Stomach smooth muscle (tissue), 2 donors: ENCODE data around the gene EPB41L2.

ENCODE experiments used
- H3K27ac ChIP-seq: one replicate; pipeline ENCODE4 v1.7.0; 2013; ENCODE audit warnings: mild to moderate bottlenecking, low read length, inconsistent platforms
- H3K27me3 ChIP-seq, 2 donors: one replicate each; pipeline ENCODE4 v1.7.0; 2013; ENCODE audit warnings: low read length in 2 of 2; ENCODE audit not compliant: insufficient read depth in 2 of 2, control insufficient read depth in 1 of 2
- H3K36me3 ChIP-seq, 2 donors: one replicate each; pipeline ENCODE4 v1.7.0; 2013; ENCODE audit warnings: low read length in 2 of 2; ENCODE audit not compliant: control insufficient read depth in 2 of 2, insufficient read depth in 2 of 2
- H3K4me1 ChIP-seq: one replicate; pipeline ENCODE4 v1.7.0; 2013; ENCODE audit warnings: low read length; ENCODE audit not compliant: control insufficient read depth, insufficient read depth
- H3K4me3 ChIP-seq, 2 donors: one replicate each; pipeline ENCODE4 v1.7.0; 2013; ENCODE audit warnings: low read length in 2 of 2
- H3K9ac ChIP-seq, 2 donors: one replicate each; pipeline ENCODE4 v1.7.0; 2013; ENCODE audit warnings: low read length in 2 of 2, mild to moderate bottlenecking in 1 of 2
- H3K9me3 ChIP-seq, 2 donors: one replicate each; pipeline ENCODE4 v1.7.0; 2013; ENCODE audit warnings: low read length in 2 of 2; ENCODE audit not compliant: control insufficient read depth in 2 of 2
- donor health status: healthy.
- donor health status: Pancreatic carcinoma.

The EPB41L2 gene

DNA sequence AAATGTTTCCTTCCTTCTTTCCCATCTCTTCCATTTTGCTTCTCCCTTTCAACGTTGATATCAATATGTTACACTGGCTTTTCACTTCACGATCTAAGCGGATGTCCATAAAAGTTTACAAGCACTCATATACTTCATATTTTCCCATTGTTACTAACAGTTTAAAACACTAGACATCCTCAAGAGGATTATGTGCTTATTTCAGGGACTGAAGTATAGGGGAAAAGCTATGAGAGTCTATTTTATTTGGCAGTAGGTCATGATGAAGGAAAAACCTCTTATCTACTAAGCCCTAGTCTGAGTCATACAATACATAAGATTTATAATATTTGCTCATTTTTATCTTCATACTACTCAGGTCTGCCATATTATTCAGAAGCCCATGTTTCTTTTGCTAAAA is 20.6 kb upstream of the EPB41L2 start:
- no peaks in the 10 kb centered on the region for H3K9me3 ChIP-seq
- H3K36me3 ChIP-seq: no peaks in the 10 kb centered on the region
- H3K9ac ChIP-seq: no peak overlapping the region
- H3K4me1 ChIP-seq: no peaks in the 10 kb centered on the region
- H3K27ac ChIP-seq: no peak overlapping the region
- no peaks in the 10 kb centered on the region for H3K27me3 ChIP-seq
- H3K4me3 ChIP-seq: no peak overlapping the region

DNA sequence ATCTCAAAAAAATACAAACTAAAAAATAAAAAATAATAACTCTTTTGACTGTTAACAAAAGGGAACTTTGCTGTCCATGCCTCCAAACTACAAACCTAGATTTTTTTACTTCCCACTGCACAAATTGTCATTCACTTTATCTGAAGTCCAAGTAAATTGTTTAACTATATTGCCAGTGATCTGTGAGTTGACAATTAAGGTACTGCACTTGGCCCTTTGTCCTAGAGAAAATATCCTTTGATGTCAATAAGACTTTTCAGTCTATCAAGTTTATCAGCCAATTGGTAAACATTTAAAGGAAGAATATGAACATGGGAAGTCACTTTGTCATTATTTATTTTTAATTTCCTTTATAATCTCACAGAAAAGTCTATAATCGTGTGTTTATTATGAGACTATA is 19.3 kb upstream of the EPB41L2 start:
- Histone ChIP-seq H3K27ac (no peak overlapping the region), H3K9me3 (no peaks in the 10 kb centered on the region), H3K4me3 (no peak overlapping the region), H3K36me3 (no peaks in the 10 kb centered on the region), H3K9ac (no peak overlapping the region), H3K27me3 (no peaks in the 10 kb centered on the region), H3K4me1 (no peaks in the 10 kb centered on the region)

DNA sequence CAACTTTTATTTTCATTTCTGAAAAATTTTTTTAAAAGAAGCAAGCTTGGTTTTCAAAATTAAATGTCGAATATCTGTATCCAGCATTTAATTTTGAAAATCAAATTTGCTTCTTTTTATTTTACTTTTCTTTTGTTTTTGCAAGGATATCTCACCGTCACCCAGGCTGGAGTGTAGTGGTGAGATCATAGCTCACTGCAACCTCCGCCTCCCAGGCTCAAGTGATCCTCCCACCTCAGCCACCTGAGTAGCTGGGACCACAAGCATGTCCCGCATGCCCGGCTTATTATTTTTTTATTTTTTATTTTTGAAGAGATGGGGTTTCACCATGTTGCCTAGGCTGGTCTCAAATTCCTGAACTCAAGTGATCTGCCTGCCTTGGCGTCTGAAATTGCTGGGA is 17.0 kb upstream of the EPB41L2 start:
- Histone ChIP-seq H3K4me3 (no peak overlapping the region), H3K27me3 (no peaks in the 10 kb centered on the region)

DNA sequence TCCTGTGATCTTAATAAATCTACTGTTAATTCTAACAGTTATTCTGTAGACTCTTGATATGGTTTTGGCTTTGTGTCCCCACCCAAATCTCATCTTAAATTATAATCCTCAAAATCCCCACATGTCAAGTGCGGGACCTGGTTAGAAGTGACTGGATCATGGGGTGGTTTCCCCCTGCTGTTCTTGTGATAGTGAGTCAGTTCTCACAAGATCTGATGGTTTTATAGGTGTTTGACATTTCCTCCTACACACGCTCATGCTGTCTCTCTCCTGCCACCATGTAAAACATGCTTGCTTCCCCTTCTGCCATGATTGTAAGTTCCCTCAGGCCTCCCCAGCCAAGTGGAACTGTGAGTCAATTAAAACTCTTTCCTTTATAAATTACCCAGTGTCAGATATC is 10.5 kb upstream of the EPB41L2 start:
- Histone ChIP-seq H3K4me3 (no peak overlapping the region), H3K27me3 (no peaks in the 10 kb centered on the region), H3K9ac (no peak overlapping the region), H3K27ac (no peak overlapping the region), H3K36me3 (no peaks in the 10 kb centered on the region), H3K4me1 (no peaks in the 10 kb centered on the region), H3K9me3 (no peaks in the 10 kb centered on the region)

More for the DNA sequence above, 17.0 kb upstream of the EPB41L2 start:
- Histone ChIP-seq H3K27ac (no peak overlapping the region), H3K9me3 (no peaks in the 10 kb centered on the region), H3K4me1 (no peaks in the 10 kb centered on the region), H3K36me3 (no peaks in the 10 kb centered on the region), H3K9ac (no peak overlapping the region)

DNA sequence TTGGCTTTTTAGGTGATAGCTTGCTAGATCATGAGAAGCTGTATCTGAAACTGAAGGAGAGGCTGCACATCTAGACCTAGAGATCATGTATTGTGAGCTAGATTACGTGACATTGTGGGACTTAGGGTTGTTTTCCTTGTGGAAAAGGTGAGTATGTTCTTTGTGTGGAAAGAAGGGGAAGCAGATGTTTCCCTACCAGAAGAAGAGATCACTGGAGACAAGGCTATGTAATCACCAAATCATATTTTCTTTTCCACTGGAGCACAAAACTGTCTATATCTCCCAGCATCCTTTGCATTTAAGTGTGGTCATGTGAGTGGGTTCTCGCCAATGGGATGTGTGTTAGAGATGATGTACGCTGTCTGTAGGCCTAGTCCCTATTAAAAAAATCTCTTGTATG is 7.0 kb upstream of the EPB41L2 start:
- H3K9ac ChIP-seq: no peak overlapping the region
- no peaks in the 10 kb centered on the region for H3K9me3 ChIP-seq
- no peaks in the 10 kb centered on the region for H3K27me3 ChIP-seq
- H3K36me3 ChIP-seq: no peaks in the 10 kb centered on the region
- no peak overlapping the region for H3K27ac ChIP-seq
- no peaks in the 10 kb centered on the region for H3K4me1 ChIP-seq
- no peak overlapping the region for H3K4me3 ChIP-seq

DNA sequence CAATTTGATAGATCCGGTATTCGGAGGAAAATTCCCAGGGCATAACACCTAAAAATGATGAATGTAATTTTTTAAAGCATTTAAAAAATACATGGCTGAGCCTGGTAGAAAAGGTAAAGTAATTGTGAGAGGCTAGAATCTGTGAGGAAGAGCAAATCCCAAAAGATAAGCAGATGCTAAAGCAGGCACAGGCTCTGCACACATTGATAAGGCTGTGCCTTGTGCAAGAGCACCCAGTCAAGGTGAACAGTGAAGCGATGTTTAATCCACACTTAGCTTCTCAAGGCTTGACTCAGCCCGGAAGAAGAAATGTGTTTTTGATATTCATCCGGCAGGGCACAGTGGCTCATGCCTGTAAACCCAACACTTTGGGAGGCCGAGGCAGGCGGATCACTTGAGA is 5.1 kb upstream of the EPB41L2 start:
- Histone ChIP-seq H3K4me1 (peaks cover 7% of the 10 kb centered on the region), H3K27ac (no peak overlapping the region), H3K9me3 (no peaks in the 10 kb centered on the region), H3K27me3 (no peaks in the 10 kb centered on the region), H3K9ac (no peak overlapping the region), H3K4me3 (no peak overlapping the region), H3K36me3 (no peaks in the 10 kb centered on the region)

DNA sequence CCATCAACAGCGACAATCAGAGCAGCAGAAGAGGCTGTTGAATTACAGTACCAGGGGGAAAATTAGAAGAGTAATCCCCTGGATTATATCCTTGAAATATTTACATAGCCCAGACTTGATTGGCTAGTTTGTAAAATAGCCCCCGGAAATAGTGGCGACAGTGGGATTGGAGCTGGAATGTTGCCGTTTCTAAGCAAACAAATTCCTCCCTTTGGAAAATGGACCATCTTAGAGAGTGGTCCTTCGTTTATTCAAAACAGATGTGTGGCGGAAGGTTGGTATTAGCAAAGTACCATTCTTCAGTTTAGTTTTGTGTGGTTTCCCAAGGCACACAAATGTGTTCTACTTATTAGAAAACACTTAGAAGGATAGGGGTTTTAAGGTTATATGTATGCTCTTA is 4.5 kb upstream of the EPB41L2 start:
- no peak overlapping the region for H3K4me3 ChIP-seq
- no peaks in the 10 kb centered on the region for H3K9me3 ChIP-seq
- H3K27ac ChIP-seq: no peak overlapping the region
- peaks cover 7% of the 10 kb centered on the region for H3K4me1 ChIP-seq
- H3K9ac ChIP-seq: no peak overlapping the region
- no peaks in the 10 kb centered on the region for H3K27me3 ChIP-seq
- H3K36me3 ChIP-seq: no peaks in the 10 kb centered on the region

DNA sequence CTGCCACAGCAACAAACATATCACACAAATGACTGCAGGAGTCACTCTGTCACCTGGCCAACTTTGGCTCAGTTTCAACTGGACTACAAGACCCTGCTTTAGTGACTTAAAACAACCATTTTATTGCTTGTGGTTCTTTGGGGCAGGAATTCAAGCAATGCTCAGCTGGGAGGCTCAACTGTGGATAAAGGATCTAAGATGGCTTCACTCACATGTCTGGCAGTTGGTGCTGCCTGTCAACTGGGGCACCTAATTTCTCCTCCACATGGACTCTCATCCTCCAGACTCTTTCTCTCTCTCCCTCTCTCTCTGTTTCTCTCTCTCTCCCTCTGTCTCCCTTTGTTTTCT is 2.8 kb upstream of the EPB41L2 start:
- Histone ChIP-seq H3K4me1 (peaks cover 11% of the 10 kb centered on the region), H3K4me3 (no peak overlapping the region), H3K27me3 (no peaks in the 10 kb centered on the region), H3K27ac (no peak overlapping the region), H3K9me3 (no peaks in the 10 kb centered on the region), H3K9ac (no peak overlapping the region), H3K36me3 (no peaks in the 10 kb centered on the region)

DNA sequence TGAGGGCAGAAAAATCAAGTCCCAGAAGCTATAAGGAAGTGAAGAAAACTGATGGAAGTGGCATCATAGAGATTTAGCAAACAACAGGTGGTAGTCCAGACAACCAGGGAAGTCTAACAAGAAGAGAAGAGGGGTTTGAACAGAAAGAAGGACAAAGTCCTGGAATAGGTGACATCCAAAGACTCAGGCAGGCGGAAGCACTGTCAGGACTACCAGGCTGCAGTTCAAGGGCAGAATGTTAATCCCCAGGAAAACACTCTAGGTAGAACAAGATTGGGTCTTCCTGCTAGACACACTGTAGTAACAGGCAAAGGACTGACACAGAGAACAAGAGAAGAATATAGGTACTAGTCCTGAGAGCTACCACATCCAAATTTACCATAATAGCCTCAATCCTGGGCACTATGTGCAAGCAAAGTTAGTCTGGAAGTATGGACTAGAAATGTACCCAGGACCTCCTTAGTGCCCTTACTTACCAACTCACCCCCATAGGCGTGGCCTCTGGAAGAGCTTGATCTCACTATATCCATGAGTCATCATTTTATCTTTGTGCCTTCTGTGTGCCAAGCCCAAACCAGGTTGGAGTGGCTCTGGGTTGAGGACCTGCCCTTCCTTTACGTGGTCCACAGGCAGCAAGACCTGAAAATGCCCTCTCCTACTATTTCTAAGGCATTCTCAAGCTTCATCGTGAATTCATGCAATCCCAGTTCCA is 2.2 kb upstream of the EPB41L2 start:
- peaks cover 11% of the 10 kb centered on the region for H3K4me1 ChIP-seq
- no peak overlapping the region for H3K27ac ChIP-seq
- H3K9ac ChIP-seq: no peak overlapping the region

DNA sequence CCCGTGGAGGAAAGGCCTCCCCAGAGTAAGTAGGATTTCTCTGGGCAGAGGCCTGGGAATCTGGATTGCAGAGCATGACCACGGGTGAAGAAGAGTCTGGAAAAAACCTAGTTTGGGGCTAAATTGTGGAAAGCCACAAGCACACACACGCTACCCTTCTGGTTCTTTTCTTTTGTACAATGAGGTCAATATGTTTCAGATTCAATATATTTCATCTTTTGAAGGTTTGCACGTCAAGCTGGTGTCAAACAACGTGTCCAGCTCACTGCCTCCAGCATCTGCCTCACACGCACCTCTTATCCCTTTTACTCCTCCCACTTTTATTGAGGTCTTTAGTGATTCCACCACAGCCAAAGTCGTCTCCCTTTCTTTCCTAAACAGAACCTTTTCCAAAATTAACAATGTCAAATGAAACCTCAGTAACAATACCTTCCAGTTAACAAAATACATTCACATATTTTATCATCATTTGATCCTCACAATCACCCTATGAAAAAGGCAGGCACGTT is 773 bp upstream of the EPB41L2 start:
- Histone ChIP-seq H3K27me3 (no peaks in the 10 kb centered on the region), H3K36me3 (no peaks in the 10 kb centered on the region), H3K9me3 (no peaks in the 10 kb centered on the region), H3K4me1 (peaks cover 11% of the 10 kb centered on the region), H3K9ac (peak overlapping the region; percentile 78), H3K27ac (peak overlapping the region; percentile 88), H3K4me3 (peak overlapping the region; percentile 78 to 86)

More for the DNA sequence above, 2.2 kb upstream of the EPB41L2 start:
- Histone ChIP-seq H3K27me3 (no peaks in the 10 kb centered on the region), H3K4me3 (no peak overlapping the region), H3K9me3 (no peaks in the 10 kb centered on the region), H3K36me3 (no peaks in the 10 kb centered on the region)

DNA sequence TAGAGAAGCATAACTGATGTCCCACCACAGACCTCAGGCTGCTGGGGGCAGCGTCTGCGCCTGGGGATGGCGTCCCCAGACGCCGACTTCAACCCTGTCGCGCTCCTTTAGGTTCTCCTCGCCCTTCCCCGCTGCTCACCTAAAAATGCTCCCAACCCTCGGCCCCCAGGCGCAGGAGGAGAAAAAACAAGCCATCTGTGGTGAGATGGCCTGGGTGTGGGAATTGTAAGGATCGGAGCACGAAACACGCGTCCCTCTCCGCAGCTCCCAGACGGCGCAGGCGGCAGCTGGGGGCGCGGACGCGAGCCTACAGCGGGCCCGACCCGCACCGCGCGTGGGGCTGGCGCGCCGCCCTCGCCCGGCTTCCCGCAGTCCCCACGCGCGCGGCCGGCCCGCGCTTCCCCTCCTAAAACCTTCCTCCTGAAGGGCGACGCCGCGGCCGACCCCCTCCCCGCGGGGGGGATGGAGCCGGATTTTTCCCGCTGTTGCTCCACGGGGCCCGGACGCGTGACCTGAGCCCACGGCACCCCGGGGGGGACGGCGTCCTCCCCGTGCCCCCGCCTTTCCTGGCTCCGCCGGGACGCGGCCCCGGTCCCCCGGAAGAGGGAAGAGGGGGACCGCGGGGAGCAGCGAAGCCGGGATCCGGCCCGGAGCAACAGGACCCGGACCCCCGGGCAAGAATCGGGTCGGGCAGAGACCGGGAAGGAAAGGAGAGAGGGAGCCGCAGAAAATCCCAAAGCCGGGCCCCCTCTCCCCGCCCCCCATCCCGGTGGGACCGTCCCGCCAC is 611 bp downstream of the EPB41L2 start:
- Histone ChIP-seq H3K27ac (peak overlapping the region; percentile 37), H3K4me3 (peak overlapping the region; percentile 78 to 86), H3K27me3 (no peaks in the 10 kb centered on the region), H3K9ac (peak overlapping the region; percentile 72 to 76), H3K9me3 (no peaks in the 10 kb centered on the region), H3K4me1 (peaks cover 11% of the 10 kb centered on the region), H3K36me3 (no peaks in the 10 kb centered on the region)
